Endodermal cell (in vitro differentiated cells): Measurements from ENCODE around the gene VAMP4. TPM values are rescaled to one million over a fixed set of nuclear protein-coding genes. Genes with fewer than 3 reads are reported as not detected.

Experiments used
- DNase-seq: peaks from one replicate; pipeline ENCODE4 v3.0.0-alpha.2; 2017
- H3K27ac ChIP-seq: 2 replicates; pipeline ENCODE4 v1.5.1; 2013; ENCODE audit warnings: mild to moderate bottlenecking, low read depth, low read length, moderate library complexity
- H3K27me3 ChIP-seq: 2 replicates; pipeline ENCODE4 v1.6.1; 2013; ENCODE audit warnings: mild to moderate bottlenecking, low read length, moderate library complexity; ENCODE audit not compliant: insufficient read depth, control insufficient read depth, poor library complexity, severe bottlenecking
- H3K36me3 ChIP-seq: 2 replicates; pipeline ENCODE4 v1.7.0; 2013; ENCODE audit warnings: mild to moderate bottlenecking, low read length, moderate library complexity; ENCODE audit not compliant: control insufficient read depth, insufficient read depth
- H3K4me1 ChIP-seq: one replicate; pipeline ENCODE4 v1.7.0; 2013; ENCODE audit warnings: low read length; ENCODE audit not compliant: control insufficient read depth, insufficient read depth
- H3K4me3 ChIP-seq: 2 replicates; pipeline ENCODE4 v1.5.1; 2013; ENCODE audit warnings: mild to moderate bottlenecking, low read length, moderate library complexity
- H3K9ac ChIP-seq: 2 replicates; pipeline ENCODE4 v1.6.1; 2013; ENCODE audit warnings: mild to moderate bottlenecking, low read length, moderate library complexity; ENCODE audit not compliant: poor library complexity, severe bottlenecking; ENCODE audit errors: extremely low read depth
- H3K9me3 ChIP-seq: 2 replicates; pipeline ENCODE4 v1.6.1; 2013; ENCODE audit warnings: mild to moderate bottlenecking, low read length, moderate library complexity; ENCODE audit not compliant: control insufficient read depth
- H3K27ac Mint-ChIP-seq: 2 replicates; pipeline ENCODE4 v1.8.0; 2020; ENCODE audit warnings: mixed read lengths
- H3K27me3 Mint-ChIP-seq: 2 replicates; pipeline ENCODE4 v1.8.0; 2021; ENCODE audit warnings: mild to moderate bottlenecking, mixed read lengths; ENCODE audit not compliant: insufficient read depth
- H3K36me3 Mint-ChIP-seq: 2 replicates; pipeline ENCODE4 v1.8.0; 2020; ENCODE audit warnings: low read depth, mixed read lengths
- H3K4me1 Mint-ChIP-seq: 2 replicates; pipeline ENCODE4 v1.8.0; 2020; ENCODE audit warnings: mixed read lengths
- H3K4me3 Mint-ChIP-seq: 2 replicates; pipeline ENCODE4 v1.8.0; 2020; ENCODE audit warnings: mild to moderate bottlenecking, moderate library complexity, mixed read lengths
- H3K9me3 Mint-ChIP-seq: 2 replicates; pipeline ENCODE4 v1.8.0; 2020; ENCODE audit warnings: mild to moderate bottlenecking, mixed read lengths
- CTCF ChIP-seq: fragments of 200-600 bp; sonication (generic); conservative IDR thresholded peaks from 2 replicates; pipeline ENCODE4 v1.5.0; 2021; ENCODE audit warnings: antibody characterized with exemption, mild to moderate bottlenecking
- WGBS, 2 experiments: methylation state at CpG; one replicate each; pipeline versions ENCODE4 v1.1.5 to v1.1.7; 2013; ENCODE audit warnings: missing lambda C conversion rate in 2 of 2, mixed read lengths in 1 of 2; ENCODE audit not compliant: insufficient coverage in 1 of 2, insufficient read length in 1 of 2; 5-methylcytosine and 5-hydroxymethylcytosine counted together
- total RNA-seq, 2 donors: library from RNA; stranded (reverse); fragmentation: NEBNext Ultra II Directional in 1 of 2; extraction: Animal tissue kit (Norgen Biotek cat#: 25700) in 1 of 2; gene quantifications; 2 replicates in 1 of 2; 3 replicates in 1 of 2; pipeline ENCODE4 v1.2.1, GENCODE V29; 2021

Gene VAMP4
- total RNA-seq, 2 donors from 2014 or later = 6.2 to 6.9 TPM

GRCh38 chr1:171753182-171753581 lies 11.3 kb upstream of the VAMP4 start:
- no peak for TF ChIP-seq CTCF
- Histone ChIP-seq H3K27ac (no peak overlapping the region), H3K4me1 (no peaks in the 10 kb centered on the region), H3K36me3 (no peaks in the 10 kb centered on the region), H3K9ac (no peak overlapping the region), H3K9me3 (no peaks in the 10 kb centered on the region), H3K4me3 (no peak overlapping the region), H3K27me3 (no peaks in the 10 kb centered on the region)
- no peak for DNase-seq
- no peaks in the 10 kb centered on the region for H3K36me3 Mint-ChIP-seq
- H3K4me3 Mint-ChIP-seq = no peak overlapping the region
- 67 to 89% methylated on average over 1 of the region's 2 CpGs for WGBS, 2 experiments
- no peaks in the 10 kb centered on the region for H3K27me3 Mint-ChIP-seq
- H3K4me1 Mint-ChIP-seq = peaks cover 4% of the 10 kb centered on the region
- peaks cover 13% of the 10 kb centered on the region for H3K9me3 Mint-ChIP-seq
- no peak overlapping the region for H3K27ac Mint-ChIP-seq

- Histone ChIP-seq H3K36me3 (no peaks in the 10 kb centered on the region), H3K9me3 (no peaks in the 10 kb centered on the region), H3K27me3 (no peaks in the 10 kb centered on the region), H3K4me1 (no peaks in the 10 kb centered on the region), H3K9ac (no peak overlapping the region), H3K27ac (no peak overlapping the region), H3K4me3 (no peak overlapping the region)
- Mint-ChIP-seq H3K27me3 (no peaks in the 10 kb centered on the region), H3K36me3 (no peaks in the 10 kb centered on the region), H3K27ac (no peak overlapping the region), H3K4me3 (no peak overlapping the region), H3K9me3 (peaks cover 2% of the 10 kb centered on the region), H3K4me1 (peaks cover 4% of the 10 kb centered on the region)
- TF ChIP-seq CTCF = no peak
- DNase-seq = no peak
- 91% methylated on average over 6 of the region's 6 CpGs; no CpG with 5 or more reads in 1 of the 2 experiments for WGBS, 2 experiments
Measured at GRCh38 chr1:171751221-171751620, 9.4 kb upstream of the VAMP4 start.

DNA sequence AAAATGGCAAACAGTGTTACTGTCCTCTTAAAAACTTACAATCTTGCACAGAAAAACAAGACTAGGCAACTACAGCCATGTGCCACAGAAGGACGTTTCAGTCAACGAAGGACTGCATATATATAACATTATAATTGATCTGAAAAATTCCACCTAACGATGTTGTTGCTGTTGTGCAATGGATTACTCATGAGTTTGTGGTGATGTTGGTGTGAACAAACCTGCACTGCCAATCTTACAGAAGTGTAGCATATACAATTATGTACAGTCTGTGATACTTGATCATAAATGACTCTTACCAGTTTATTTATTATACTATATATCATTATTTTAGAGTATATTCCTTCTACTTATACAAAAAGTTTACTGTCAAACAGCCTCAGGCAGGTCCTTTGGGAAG lies 6.8 kb upstream of the VAMP4 start:
- Histone ChIP-seq H3K9ac (no peak overlapping the region), H3K9me3 (no peaks in the 10 kb centered on the region), H3K27ac (no peak overlapping the region), H3K4me1 (no peaks in the 10 kb centered on the region), H3K36me3 (no peaks in the 10 kb centered on the region), H3K27me3 (no peaks in the 10 kb centered on the region), H3K4me3 (no peak overlapping the region)
- no peak for DNase-seq
- Mint-ChIP-seq H3K9me3 (no peaks in the 10 kb centered on the region), H3K27ac (no peak overlapping the region), H3K4me3 (no peak overlapping the region), H3K4me1 (no peaks in the 10 kb centered on the region), H3K36me3 (no peaks in the 10 kb centered on the region), H3K27me3 (no peaks in the 10 kb centered on the region)
- WGBS, 2 experiments = 100% methylated on average over 1 of the region's 3 CpGs; no CpG with 5 or more reads in 1 of the 2 experiments
- no peak for TF ChIP-seq CTCF
